ENCODE results near the gene PPP1CB. TPM values are rescaled to one million over a fixed set of nuclear protein-coding genes. Genes with fewer than 3 reads are reported as not detected.

Gene PPP1CB
- total RNA-seq, 2 experiments from 2014 or later = 48.5 to 144 TPM

GRCh38 chr2:28752631-28753376 is 1.2 kb downstream of the PPP1CB start:
- no peaks in the 10 kb centered on the region for H3K9me2 ChIP-seq (ENCODE audit: insufficient read depth, low read length)
- TF ChIP-seq CTCF (conservative IDR thresholded peaks at IDR 0.05; ENCODE audit: low read length) (no peak), EZH2phosphoT487 (IDR thresholded peaks at IDR 0.05; ENCODE audit: borderline replicate concordance, low read depth, low read length) (no peak)
- ChIA-PET CTCF (ENCODE audit: unreplicated experiment) (no interaction called here), POLR2A (interaction anchor here (1.1 to 1.4 kb wide), 3 partner anchors 8 to 185 kb away, joined by 3 to 5 read pairs (median 4); no protein-coding TSS in a partner anchor)
- peak overlapping the region; percentile 91 for H3K4me2 ChIP-seq (ENCODE audit: low read length)
- H3K4me3 ChIP-seq (ENCODE audit: low read depth, low read length, poor library complexity, severe bottlenecking) = peak overlapping the region; percentile 91
- no peaks in the 10 kb centered on the region for H3K9me3 ChIP-seq (ENCODE audit: low read length)
- peak overlapping the region; percentile 86 for H3K27ac ChIP-seq (ENCODE audit: low read depth, low read length, poor library complexity, severe bottlenecking)
- peaks cover 66% of the 10 kb centered on the region for H3K79me2 ChIP-seq (ENCODE audit: insufficient read depth, low read depth, low read length)
- no peak for DNase-seq (ENCODE audit: low spot score)
- H3K4me1 ChIP-seq (ENCODE audit: insufficient read depth, low read length, poor library complexity, severe bottlenecking) = peaks cover 33% of the 10 kb centered on the region
- H3K36me3 ChIP-seq (ENCODE audit: insufficient read depth, low read length) = peaks cover 21% of the 10 kb centered on the region
- peaks cover 28% of the 10 kb centered on the region for H4K20me1 ChIP-seq (ENCODE audit: insufficient read depth, low read length)
- H2AFZ ChIP-seq (ENCODE audit: low read length) = peak overlapping the region; percentile 64; the same call in 1 of the 2 replicates
- intact Hi-C loops (cut with micrococcal nuclease; ENCODE audit: unreplicated experiment) = loop anchor here (1.0 to 10.0 kb wide), 5 partner anchors 144 to 858 kb away; partner anchors contain the start of genes BABAM2, FOSL2 and RBKS
- BruUV-seq (replicated peaks) = TSS peak; percentile 51

GRCh38 chr2:28754321-28754720 is 2.7 kb downstream of the PPP1CB start:
- peaks cover 35% of the 10 kb centered on the region for H3K36me3 ChIP-seq (ENCODE audit: insufficient read depth, low read length)
- DNase-seq (ENCODE audit: low spot score) = no peak
- no peaks in the 10 kb centered on the region for H3K9me3 ChIP-seq (ENCODE audit: low read length)
- no peak overlapping the region for H2AFZ ChIP-seq (ENCODE audit: low read length)
- H4K20me1 ChIP-seq (ENCODE audit: insufficient read depth, low read length) = peaks cover 33% of the 10 kb centered on the region
- CTCF ChIA-PET (ENCODE audit: unreplicated experiment) = interaction anchor here (1.2 kb wide), 1 partner anchor 8 kb away, joined by 5 read pairs; no protein-coding TSS in a partner anchor
- H3K4me2 ChIP-seq (ENCODE audit: low read length) = peak overlapping the region; percentile 91
- POLR2A ChIA-PET = interaction anchor here (1.7 kb wide), 1 partner anchor 44 kb away, joined by 3 read pairs; no protein-coding TSS in a partner anchor
- TF ChIP-seq CTCF (conservative IDR thresholded peaks at IDR 0.05; ENCODE audit: low read length) (no peak), EZH2phosphoT487 (IDR thresholded peaks at IDR 0.05; ENCODE audit: borderline replicate concordance, low read depth, low read length) (no peak)
- H3K4me3 ChIP-seq (ENCODE audit: low read depth, low read length, poor library complexity, severe bottlenecking) = peak overlapping the region; percentile 91
- H3K4me1 ChIP-seq (ENCODE audit: insufficient read depth, low read length, poor library complexity, severe bottlenecking) = peaks cover 33% of the 10 kb centered on the region
- H3K27ac ChIP-seq (ENCODE audit: low read depth, low read length, poor library complexity, severe bottlenecking) = no peak overlapping the region
- intact Hi-C loops (cut with micrococcal nuclease; ENCODE audit: unreplicated experiment) = loop anchor here (5.0 to 10.0 kb wide), 3 partner anchors 143 to 860 kb away; partner anchors contain the start of genes BABAM2, FOSL2 and RBKS
- no peaks in the 10 kb centered on the region for H3K9me2 ChIP-seq (ENCODE audit: insufficient read depth, low read length)
- H3K79me2 ChIP-seq (ENCODE audit: insufficient read depth, low read depth, low read length) = peaks cover 82% of the 10 kb centered on the region
- no TSS peak for BruUV-seq (replicated peaks)
